HepG2 (cell line): ENCODE results near the gene MALT1.

Source experiments
- MAZ ChIP-seq, 2 experiments: sonication (generic) in 1 of 2; formaldehyde crosslinking in 1 of 2; IDR thresholded peaks; 2 replicates each; pipeline versions ENCODE4 v1.5.0 to v1.6.1; 2012 to 2020; ENCODE audit warnings: low read depth in 2 of 2, mild to moderate bottlenecking in 2 of 2, borderline replicate concordance in 1 of 2, improper control_type of control experiment in 1 of 2, low read length in 1 of 2, missing genetic modification reagents in 1 of 2, moderate library complexity in 1 of 2
- RFX1 ChIP-seq: fragments of 450-650 bp; IDR thresholded peaks from 2 replicates; pipeline ENCODE4 v1.6.1; 2017
- SMARCE1 ChIP-seq: fragments of 450-650 bp; IDR thresholded peaks from 2 replicates; pipeline ENCODE4 v1.6.1; 2017; ENCODE audit warnings: borderline replicate concordance
- TF ChIP-seq, protein P1 (sequence below): sonication (generic); formaldehyde crosslinking; IDR thresholded peaks from 2 replicates; pipeline ENCODE4 v1.4.0; 2020; ENCODE audit warnings: mild to moderate bottlenecking, missing genetic modification reagents
- TF ChIP-seq, protein P2 (sequence below): sonication (generic); formaldehyde crosslinking; IDR thresholded peaks from 2 replicates; pipeline ENCODE4 v1.5.0; 2020; ENCODE audit warnings: mild to moderate bottlenecking, missing genetic modification reagents, moderate library complexity
- TF ChIP-seq, protein P3 (sequence below): sonication (generic); formaldehyde crosslinking; IDR thresholded peaks from 2 replicates; pipeline ENCODE4 v1.9.0; 2021; ENCODE audit warnings: missing genetic modification reagents, borderline replicate concordance
- TF ChIP-seq, protein P4 (sequence below): IDR thresholded peaks from 2 replicates; pipeline ENCODE4 v1.6.1; 2016; ENCODE audit warnings: missing biosample characterization, missing genetic modification reagents, low read depth

DNA sequence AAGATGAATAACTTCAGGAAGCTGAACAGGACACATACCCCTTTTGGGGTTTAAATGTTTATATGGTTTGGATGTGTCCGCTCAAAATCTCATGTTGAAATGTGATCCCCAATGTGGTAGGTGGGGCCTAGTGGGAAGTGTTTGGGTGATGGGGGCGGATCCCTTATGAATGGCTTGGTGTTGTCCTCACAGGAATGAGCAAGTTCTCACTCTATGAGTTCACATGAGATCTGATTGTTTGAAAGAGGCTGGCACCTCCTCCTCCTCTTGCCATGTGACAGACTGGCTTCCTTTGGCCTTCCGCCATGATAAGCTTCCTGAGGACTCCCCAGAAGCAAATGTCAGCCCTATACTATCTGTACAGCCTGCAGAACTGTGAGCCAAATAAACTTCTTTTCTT is 104.8 kb downstream of the MALT1 start:
- TF ChIP-seq RFX1 (no peak), SMARCE1 (no peak), MAZ (IDR thresholded peaks at IDR 0.05; ENCODE audit: borderline replicate concordance, low read depth, low read length) (no peak), MAZ (CRISPR knock-in tag; IDR thresholded peaks at IDR 0.05; ENCODE audit: low read depth) (no peak)
- TF ChIP-seq, protein P1, sequence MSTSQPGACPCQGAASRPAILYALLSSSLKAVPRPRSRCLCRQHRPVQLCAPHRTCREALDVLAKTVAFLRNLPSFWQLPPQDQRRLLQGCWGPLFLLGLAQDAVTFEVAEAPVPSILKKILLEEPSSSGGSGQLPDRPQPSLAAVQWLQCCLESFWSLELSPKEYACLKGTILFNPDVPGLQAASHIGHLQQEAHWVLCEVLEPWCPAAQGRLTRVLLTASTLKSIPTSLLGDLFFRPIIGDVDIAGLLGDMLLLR (CRISPR knock-in tag), result no peak
- TF ChIP-seq, protein P2, sequence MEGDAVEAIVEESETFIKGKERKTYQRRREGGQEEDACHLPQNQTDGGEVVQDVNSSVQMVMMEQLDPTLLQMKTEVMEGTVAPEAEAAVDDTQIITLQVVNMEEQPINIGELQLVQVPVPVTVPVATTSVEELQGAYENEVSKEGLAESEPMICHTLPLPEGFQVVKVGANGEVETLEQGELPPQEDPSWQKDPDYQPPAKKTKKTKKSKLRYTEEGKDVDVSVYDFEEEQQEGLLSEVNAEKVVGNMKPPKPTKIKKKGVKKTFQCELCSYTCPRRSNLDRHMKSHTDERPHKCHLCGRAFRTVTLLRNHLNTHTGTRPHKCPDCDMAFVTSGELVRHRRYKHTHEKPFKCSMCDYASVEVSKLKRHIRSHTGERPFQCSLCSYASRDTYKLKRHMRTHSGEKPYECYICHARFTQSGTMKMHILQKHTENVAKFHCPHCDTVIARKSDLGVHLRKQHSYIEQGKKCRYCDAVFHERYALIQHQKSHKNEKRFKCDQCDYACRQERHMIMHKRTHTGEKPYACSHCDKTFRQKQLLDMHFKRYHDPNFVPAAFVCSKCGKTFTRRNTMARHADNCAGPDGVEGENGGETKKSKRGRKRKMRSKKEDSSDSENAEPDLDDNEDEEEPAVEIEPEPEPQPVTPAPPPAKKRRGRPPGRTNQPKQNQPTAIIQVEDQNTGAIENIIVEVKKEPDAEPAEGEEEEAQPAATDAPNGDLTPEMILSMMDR (CRISPR knock-in tag), result no peak
- TF ChIP-seq, protein P3, sequence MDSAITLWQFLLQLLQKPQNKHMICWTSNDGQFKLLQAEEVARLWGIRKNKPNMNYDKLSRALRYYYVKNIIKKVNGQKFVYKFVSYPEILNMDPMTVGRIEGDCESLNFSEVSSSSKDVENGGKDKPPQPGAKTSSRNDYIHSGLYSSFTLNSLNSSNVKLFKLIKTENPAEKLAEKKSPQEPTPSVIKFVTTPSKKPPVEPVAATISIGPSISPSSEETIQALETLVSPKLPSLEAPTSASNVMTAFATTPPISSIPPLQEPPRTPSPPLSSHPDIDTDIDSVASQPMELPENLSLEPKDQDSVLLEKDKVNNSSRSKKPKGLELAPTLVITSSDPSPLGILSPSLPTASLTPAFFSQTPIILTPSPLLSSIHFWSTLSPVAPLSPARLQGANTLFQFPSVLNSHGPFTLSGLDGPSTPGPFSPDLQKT, result no peak
- TF ChIP-seq, protein P4, sequence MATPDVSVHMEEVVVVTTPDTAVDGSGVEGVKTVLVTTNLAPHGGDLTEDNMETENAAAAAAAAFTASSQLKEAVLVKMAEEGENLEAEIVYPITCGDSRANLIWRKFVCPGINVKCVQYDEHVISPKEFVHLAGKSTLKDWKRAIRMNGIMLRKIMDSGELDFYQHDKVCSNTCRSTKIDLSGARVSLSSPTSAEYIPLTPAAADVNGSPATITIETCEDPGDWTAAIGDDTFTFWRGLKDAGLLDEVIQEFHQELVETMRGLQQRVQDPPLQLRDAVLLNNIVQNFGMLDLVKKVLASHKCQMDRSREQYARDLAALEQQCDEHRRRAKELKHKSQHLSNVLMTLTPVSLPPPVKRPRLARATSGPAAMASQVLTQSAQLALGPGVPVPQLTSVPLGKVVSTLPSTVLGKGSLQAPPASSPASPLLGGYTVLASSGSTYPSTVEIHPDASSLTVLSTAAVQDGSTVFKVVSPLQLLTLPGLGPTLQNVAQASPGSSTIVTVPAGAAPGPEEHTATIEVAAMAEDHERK (CRISPR knock-in tag), result no peak
